ENCODE measurements around the gene BIRC2.

Gene BIRC2

GRCh38 chr11:102377891-102378290 is 30.9 kb downstream of the BIRC2 start:
- DNase-seq = no peak

- DNase-seq = no peak
Observed at GRCh38 chr11:102378818-102379217, 31.8 kb downstream of the BIRC2 start.

- DNase-seq = no peak
Observed at GRCh38 chr11:102382384-102382783, 35.4 kb downstream of the BIRC2 start.

- no peak for DNase-seq
Observed at GRCh38 chr11:102383839-102384238, 36.8 kb downstream of the BIRC2 start.

- DNase-seq = no peak
Observed at GRCh38 chr11:102384419-102385079, 37.5 kb downstream of the BIRC2 start.

GRCh38 chr11:102385085-102386007 is 38.3 kb downstream of the BIRC2 start:
- no peak for DNase-seq

GRCh38 chr11:102386136-102386734 is 39.2 kb downstream of the BIRC2 start:
- no peak for DNase-seq

- DNase-seq = no peak
Observed at GRCh38 chr11:102387043-102387781, 40.2 kb downstream of the BIRC2 start.

- DNase-seq = no peak
Observed at GRCh38 chr11:102389253-102389652, 42.2 kb downstream of the BIRC2 start.

GRCh38 chr11:102390667-102391465 is 43.9 kb downstream of the BIRC2 start:
- peak; percentile 42 for DNase-seq

- DNase-seq = no peak
Observed at GRCh38 chr11:102391549-102392237, 44.7 kb downstream of the BIRC2 start.

GRCh38 chr11:102393272-102393730 is 46.3 kb downstream of the BIRC2 start:
- DNase-seq = no peak

- DNase-seq = no peak
Observed at GRCh38 chr11:102395720-102396393, 48.8 kb downstream of the BIRC2 start.

GRCh38 chr11:102396708-102397563 is 49.9 kb downstream of the BIRC2 start:
- DNase-seq = no peak

GRCh38 chr11:102398297-102398696 is 51.3 kb downstream of the BIRC2 start:
- no peak for DNase-seq

- no peak for DNase-seq
Observed at GRCh38 chr11:102399189-102399588, 52.2 kb downstream of the BIRC2 start.

- DNase-seq = no peak
Observed at GRCh38 chr11:102400603-102401002, 53.6 kb downstream of the BIRC2 start.

GRCh38 chr11:102401905-102402304 is 54.9 kb downstream of the BIRC2 start:
- no peak for DNase-seq

- DNase-seq = no peak
Observed at GRCh38 chr11:102402548-102402947, 55.5 kb downstream of the BIRC2 start.

GRCh38 chr11:102405501-102405900 is 58.5 kb downstream of the BIRC2 start:
- DNase-seq = no peak

All from effector CD4-positive, alpha-beta T cell (primary cell).